T-helper 2 cell treated with Interferon-gamma antibody and Interleukin-4, amounts not matched to agents 5 μg/mL and 100 μg/mL, for 36 hours (primary cell): ENCODE data around the gene DHX35.
A peak's percentile ranks its signal among the peaks of the same experiment; 100 is the strongest.

Source experiments
- DNase-seq: peaks from one replicate; pipeline ENCODE4 v3.0.0; 2021; ENCODE audit warnings: low spot score
- H3K27ac Mint-ChIP-seq: one replicate; pipeline ENCODE4 v1.8.0; 2021; ENCODE audit warnings: mild to moderate bottlenecking, mixed read lengths
- H3K27me3 Mint-ChIP-seq: one replicate; pipeline ENCODE4 v1.8.0; 2021; ENCODE audit warnings: low read depth, mixed read lengths
- H3K36me3 Mint-ChIP-seq: one replicate; pipeline ENCODE4 v1.8.0; 2021; ENCODE audit warnings: low read depth, mixed read lengths
- H3K4me1 Mint-ChIP-seq: one replicate; pipeline ENCODE4 v1.8.0; 2021; ENCODE audit warnings: low read depth, mixed read lengths
- H3K4me3 Mint-ChIP-seq: one replicate; pipeline ENCODE4 v1.8.0; 2022; ENCODE audit warnings: mild to moderate bottlenecking, moderate library complexity, mixed read lengths
- H3K9me3 Mint-ChIP-seq: one replicate; pipeline ENCODE4 v1.8.0; 2021; ENCODE audit warnings: mixed read lengths

Gene DHX35

GRCh38 chr20:38999965-39000910 is 38.1 kb downstream of the DHX35 start:
- no peak for DNase-seq
- peaks cover 43% of the 10 kb centered on the region for H3K36me3 Mint-ChIP-seq
- H3K27ac Mint-ChIP-seq, result no peak overlapping the region
- H3K4me1 Mint-ChIP-seq, result peaks cover 23% of the 10 kb centered on the region
- no peak overlapping the region for H3K4me3 Mint-ChIP-seq
- no peaks in the 10 kb centered on the region for H3K27me3 Mint-ChIP-seq
- H3K9me3 Mint-ChIP-seq, result no peaks in the 10 kb centered on the region

GRCh38 chr20:39004508-39004907 is 42.4 kb downstream of the DHX35 start:
- Mint-ChIP-seq H3K4me3 (no peak overlapping the region), H3K4me1 (peaks cover 7% of the 10 kb centered on the region), H3K36me3 (peaks cover 49% of the 10 kb centered on the region), H3K27ac (no peak overlapping the region), H3K27me3 (no peaks in the 10 kb centered on the region), H3K9me3 (no peaks in the 10 kb centered on the region)
- DNase-seq, result no peak

GRCh38 chr20:39009348-39009747 is 47.2 kb downstream of the DHX35 start:
- Mint-ChIP-seq H3K36me3 (peaks cover 45% of the 10 kb centered on the region), H3K4me1 (peaks cover 5% of the 10 kb centered on the region), H3K4me3 (no peak overlapping the region), H3K27me3 (no peaks in the 10 kb centered on the region), H3K9me3 (no peaks in the 10 kb centered on the region), H3K27ac (no peak overlapping the region)
- DNase-seq, result no peak

- Mint-ChIP-seq H3K36me3 (peaks cover 53% of the 10 kb centered on the region), H3K9me3 (no peaks in the 10 kb centered on the region), H3K4me1 (peaks cover 2% of the 10 kb centered on the region), H3K27me3 (no peaks in the 10 kb centered on the region), H3K4me3 (no peak overlapping the region), H3K27ac (no peak overlapping the region)
- DNase-seq, result no peak
Observed at GRCh38 chr20:39010496-39010895, 48.4 kb downstream of the DHX35 start.

GRCh38 chr20:39013662-39014109 is 51.5 kb downstream of the DHX35 start:
- Mint-ChIP-seq H3K4me3 (no peak overlapping the region), H3K4me1 (peaks cover 9% of the 10 kb centered on the region), H3K36me3 (peaks cover 62% of the 10 kb centered on the region), H3K27ac (no peak overlapping the region), H3K9me3 (no peaks in the 10 kb centered on the region), H3K27me3 (no peaks in the 10 kb centered on the region)
- no peak for DNase-seq

GRCh38 chr20:39016041-39016440 is 53.9 kb downstream of the DHX35 start:
- peaks cover 19% of the 10 kb centered on the region for H3K4me1 Mint-ChIP-seq
- no peak for DNase-seq
- no peaks in the 10 kb centered on the region for H3K27me3 Mint-ChIP-seq
- no peak overlapping the region for H3K4me3 Mint-ChIP-seq
- no peak overlapping the region for H3K27ac Mint-ChIP-seq
- no peaks in the 10 kb centered on the region for H3K9me3 Mint-ChIP-seq
- peaks cover 55% of the 10 kb centered on the region for H3K36me3 Mint-ChIP-seq

GRCh38 chr20:39016506-39016905 is 54.4 kb downstream of the DHX35 start:
- no peaks in the 10 kb centered on the region for H3K27me3 Mint-ChIP-seq

GRCh38 chr20:39019027-39019426 is 56.9 kb downstream of the DHX35 start:
- peaks cover 72% of the 10 kb centered on the region for H3K36me3 Mint-ChIP-seq
- H3K9me3 Mint-ChIP-seq, result no peaks in the 10 kb centered on the region
- H3K27ac Mint-ChIP-seq, result no peak overlapping the region
- no peak overlapping the region for H3K4me3 Mint-ChIP-seq
- no peaks in the 10 kb centered on the region for H3K27me3 Mint-ChIP-seq
- peaks cover 34% of the 10 kb centered on the region for H3K4me1 Mint-ChIP-seq
- no peak for DNase-seq

More at GRCh38 chr20:39016506-39016905, 54.4 kb downstream of the DHX35 start:
- H3K4me3 Mint-ChIP-seq, result no peak overlapping the region
- DNase-seq, result no peak
- no peak overlapping the region for H3K27ac Mint-ChIP-seq
- H3K4me1 Mint-ChIP-seq, result peaks cover 19% of the 10 kb centered on the region
- no peaks in the 10 kb centered on the region for H3K9me3 Mint-ChIP-seq
- peaks cover 55% of the 10 kb centered on the region for H3K36me3 Mint-ChIP-seq

- H3K27me3 Mint-ChIP-seq, result no peaks in the 10 kb centered on the region
- peaks cover 66% of the 10 kb centered on the region for H3K36me3 Mint-ChIP-seq
- H3K9me3 Mint-ChIP-seq, result no peaks in the 10 kb centered on the region
- peak; percentile 70 for DNase-seq
- H3K4me1 Mint-ChIP-seq, result peaks cover 35% of the 10 kb centered on the region
- H3K4me3 Mint-ChIP-seq, result no peak overlapping the region
- H3K27ac Mint-ChIP-seq, result peak overlapping the region; percentile 4
Observed at GRCh38 chr20:39019805-39020325, 57.7 kb downstream of the DHX35 start.

GRCh38 chr20:39021748-39022147 is 59.6 kb downstream of the DHX35 start:
- peak; percentile 66 for DNase-seq
- Mint-ChIP-seq H3K27me3 (no peaks in the 10 kb centered on the region), H3K4me1 (peaks cover 47% of the 10 kb centered on the region), H3K4me3 (peak overlapping the region; percentile 34), H3K36me3 (peaks cover 64% of the 10 kb centered on the region), H3K9me3 (no peaks in the 10 kb centered on the region), H3K27ac (peak overlapping the region; percentile 55)

GRCh38 chr20:39025883-39026282 is 63.7 kb downstream of the DHX35 start:
- H3K9me3 Mint-ChIP-seq, result no peaks in the 10 kb centered on the region
- peaks cover 49% of the 10 kb centered on the region for H3K36me3 Mint-ChIP-seq
- H3K4me3 Mint-ChIP-seq, result no peak overlapping the region
- H3K27ac Mint-ChIP-seq, result peak overlapping the region; percentile 43
- H3K27me3 Mint-ChIP-seq, result no peaks in the 10 kb centered on the region
- H3K4me1 Mint-ChIP-seq, result peaks cover 31% of the 10 kb centered on the region
- DNase-seq, result no peak

GRCh38 chr20:39029364-39029763 is 67.2 kb downstream of the DHX35 start:
- H3K27me3 Mint-ChIP-seq, result no peaks in the 10 kb centered on the region
- no peak for DNase-seq
- H3K27ac Mint-ChIP-seq, result no peak overlapping the region
- H3K4me1 Mint-ChIP-seq, result peaks cover 16% of the 10 kb centered on the region
- no peak overlapping the region for H3K4me3 Mint-ChIP-seq
- H3K9me3 Mint-ChIP-seq, result no peaks in the 10 kb centered on the region
- peaks cover 36% of the 10 kb centered on the region for H3K36me3 Mint-ChIP-seq

GRCh38 chr20:39032997-39033396 is 70.9 kb downstream of the DHX35 start:
- Mint-ChIP-seq H3K9me3 (no peaks in the 10 kb centered on the region), H3K27me3 (no peaks in the 10 kb centered on the region), H3K36me3 (peaks cover 22% of the 10 kb centered on the region), H3K4me3 (no peak overlapping the region), H3K27ac (no peak overlapping the region), H3K4me1 (no peaks in the 10 kb centered on the region)
- no peak for DNase-seq

- H3K27ac Mint-ChIP-seq, result no peak overlapping the region
- H3K36me3 Mint-ChIP-seq, result peaks cover 18% of the 10 kb centered on the region
- no peak for DNase-seq
- no peak overlapping the region for H3K4me3 Mint-ChIP-seq
- no peaks in the 10 kb centered on the region for H3K4me1 Mint-ChIP-seq
- no peaks in the 10 kb centered on the region for H3K9me3 Mint-ChIP-seq
- H3K27me3 Mint-ChIP-seq, result no peaks in the 10 kb centered on the region
Observed at GRCh38 chr20:39036011-39036410, 73.9 kb downstream of the DHX35 start.
